NCI-H128 (cell line): ENCODE results near the gene GPX6.
"Not testable (repeated sequence)": the region's sequence is repeated elsewhere in the genome, so short reads cannot be mapped to it uniquely, and the experiment has no call there.

Experiments
- DNase-seq: peaks from one replicate; lab custom pipeline; 2025; ENCODE audit not compliant: unreplicated experiment; lab: John Stamatoyannopoulos, UW

Gene GPX6

GRCh38 chr6:28515676-28516075 lies at the start of gene GPX6:
Gene GPX6, minus strand, starts transcription at chr6:28515793. Its CDS starts 50 bp downstream, at chr6:28515743.
- no peak for DNase-seq

- no peak for DNase-seq
Observed at GRCh38 chr6:28563430-28564095, 48.0 kb upstream of the GPX6 start.

GRCh38 chr6:28558629-28559028 lies 43.0 kb upstream of the GPX6 start:
- DNase-seq, result no peak

- DNase-seq, result no peak
Observed at GRCh38 chr6:28555136-28555535, 39.5 kb upstream of the GPX6 start.

GRCh38 chr6:28553986-28554881 lies 38.6 kb upstream of the GPX6 start:
- DNase-seq, result no peak

- DNase-seq, result no peak
Observed at GRCh38 chr6:28553384-28553985, 37.9 kb upstream of the GPX6 start.

- DNase-seq, result no peak
Observed at GRCh38 chr6:28551891-28552666, 36.5 kb upstream of the GPX6 start.

- not testable (repeated sequence) for DNase-seq
Observed at GRCh38 chr6:28547003-28547402, 31.4 kb upstream of the GPX6 start.

GRCh38 chr6:28545955-28546354 lies 30.4 kb upstream of the GPX6 start:
- DNase-seq, result no peak

- DNase-seq, result no peak
Observed at GRCh38 chr6:28543651-28544610, 28.3 kb upstream of the GPX6 start.

GRCh38 chr6:28542440-28543296 lies 27.1 kb upstream of the GPX6 start:
- DNase-seq, result no peak

- DNase-seq, result no peak
Observed at GRCh38 chr6:28541996-28542395, 26.4 kb upstream of the GPX6 start.

- DNase-seq, result no peak
Observed at GRCh38 chr6:28537509-28538140, 22.0 kb upstream of the GPX6 start.

GRCh38 chr6:28537065-28537464 lies 21.5 kb upstream of the GPX6 start:
- no peak for DNase-seq

GRCh38 chr6:28534875-28535274 lies 19.3 kb upstream of the GPX6 start:
- no peak for DNase-seq

GRCh38 chr6:28534306-28534705 lies 18.7 kb upstream of the GPX6 start:
- DNase-seq, result no peak

- DNase-seq, result no peak
Observed at GRCh38 chr6:28531479-28532128, 16.0 kb upstream of the GPX6 start.

- DNase-seq, result no peak
Observed at GRCh38 chr6:28530777-28531176, 15.2 kb upstream of the GPX6 start.
